BLaER1 treated with 17β-estradiol and CSF1 and Interleukin-3, amounts not matched to agents 10 nM and 100 nM (cell line): Measurements from ENCODE around the gene MTARC1.
A peak's percentile ranks its signal among the peaks of the same experiment; 100 is the strongest.

Experiments
- H3K27ac ChIP-seq, 11 experiments: shearing (Covaris generic); formaldehyde crosslinking; 2 replicates each; pipeline ENCODE4 v1.8.1; 2022
- H3K27me3 ChIP-seq, 11 experiments: shearing (Covaris generic); formaldehyde crosslinking; 2 replicates each; pipeline ENCODE4 v1.8.1; 2022
- H3K36me3 ChIP-seq, 11 experiments: shearing (Covaris generic); formaldehyde crosslinking; 2 replicates each; pipeline ENCODE4 v1.8.1; 2022
- H3K4me1 ChIP-seq, 10 experiments: shearing (Covaris generic); formaldehyde crosslinking; 2 replicates each; pipeline ENCODE4 v1.8.1; 2022
- H3K4me2 ChIP-seq, 11 experiments: shearing (Covaris generic); formaldehyde crosslinking; 2 replicates each; pipeline ENCODE4 v1.8.1; 2022
- H3K4me3 ChIP-seq, 10 experiments: shearing (Covaris generic); formaldehyde crosslinking; 2 replicates each; pipeline ENCODE4 v1.8.1; 2022
- H3K9ac ChIP-seq, 11 experiments: shearing (Covaris generic); formaldehyde crosslinking; 2 replicates each; pipeline ENCODE4 v1.8.1; 2022
- H3K9me3 ChIP-seq, 11 experiments: shearing (Covaris generic); formaldehyde crosslinking; replicated peaks in 1 of 11; 2 replicates each; pipeline ENCODE4 v1.8.1; 2022
- H4K20me1 ChIP-seq, 11 experiments: shearing (Covaris generic); formaldehyde crosslinking; 2 replicates each; pipeline ENCODE4 v1.8.1; 2022
- Cebpa-rat ChIP-seq, 11 experiments: shearing (Covaris generic); IDR thresholded peaks; 2 replicates each; pipeline ENCODE4 v1.8.1; 2022

Gene MTARC1

GRCh38 chr1:220767312-220768125 is 19.2 kb upstream of the MTARC1 start:
- Histone ChIP-seq H3K9me3 (peaks cover 0 to 3% (median 0%) of the 10 kb centered on the region in 11 experiments; a peak in 1 of 22 replicates), H4K20me1 (no peaks in the 10 kb centered on the region), H3K4me2 (peak overlapping the region in 9 of 11 experiments; percentile 9 to 87 (median 35); a peak in 14 of 22 replicates), H3K9ac (no peak overlapping the region; a peak in 1 of 22 replicates), H3K27me3 (no peaks in the 10 kb centered on the region), H3K4me3 (no peak overlapping the region), H3K4me1 (peaks cover 10 to 42% (median 38%) of the 10 kb centered on the region in 10 experiments), H3K36me3 (no peaks in the 10 kb centered on the region), H3K27ac (peak overlapping the region in 4 of 11 experiments; percentile 10 to 57 (median 45); a peak in 4 of 22 replicates)
- no peak for TF ChIP-seq Cebpa-rat (IDR thresholded peaks at IDR 0.05)

GRCh38 chr1:220768126-220768601 is 18.5 kb upstream of the MTARC1 start:
- Histone ChIP-seq H3K4me2 (peak overlapping the region in 9 of 11 experiments; percentile 9 to 87 (median 35); a peak in 14 of 22 replicates), H3K36me3 (no peaks in the 10 kb centered on the region), H3K4me1 (peaks cover 10 to 45% (median 38%) of the 10 kb centered on the region in 10 experiments), H3K9ac (no peak overlapping the region; a peak in 1 of 22 replicates), H3K27me3 (no peaks in the 10 kb centered on the region), H4K20me1 (no peaks in the 10 kb centered on the region), H3K4me3 (no peak overlapping the region), H3K9me3 (peaks cover 0 to 3% (median 0%) of the 10 kb centered on the region in 11 experiments; a peak in 1 of 22 replicates), H3K27ac (peak overlapping the region in 4 of 11 experiments; percentile 31 to 57 (median 45); a peak in 4 of 22 replicates)
- TF ChIP-seq Cebpa-rat (IDR thresholded peaks at IDR 0.05) = no peak

GRCh38 chr1:220769205-220769604 is 17.5 kb upstream of the MTARC1 start:
- Histone ChIP-seq H3K36me3 (no peaks in the 10 kb centered on the region), H3K4me2 (peak overlapping the region in 5 of 11 experiments; percentile 35 to 87 (median 83); a peak in 10 of 22 replicates), H3K27me3 (no peaks in the 10 kb centered on the region), H4K20me1 (no peaks in the 10 kb centered on the region), H3K27ac (peak overlapping the region in 4 of 11 experiments; percentile 31 to 53 (median 38); a peak in 4 of 22 replicates), H3K4me1 (peaks cover 10 to 46% (median 38%) of the 10 kb centered on the region in 10 experiments), H3K4me3 (no peak overlapping the region), H3K9ac (no peak overlapping the region), H3K9me3 (peaks cover 0 to 3% (median 0%) of the 10 kb centered on the region in 11 experiments; a peak in 1 of 22 replicates)
- no peak for TF ChIP-seq Cebpa-rat (IDR thresholded peaks at IDR 0.05)

DNA sequence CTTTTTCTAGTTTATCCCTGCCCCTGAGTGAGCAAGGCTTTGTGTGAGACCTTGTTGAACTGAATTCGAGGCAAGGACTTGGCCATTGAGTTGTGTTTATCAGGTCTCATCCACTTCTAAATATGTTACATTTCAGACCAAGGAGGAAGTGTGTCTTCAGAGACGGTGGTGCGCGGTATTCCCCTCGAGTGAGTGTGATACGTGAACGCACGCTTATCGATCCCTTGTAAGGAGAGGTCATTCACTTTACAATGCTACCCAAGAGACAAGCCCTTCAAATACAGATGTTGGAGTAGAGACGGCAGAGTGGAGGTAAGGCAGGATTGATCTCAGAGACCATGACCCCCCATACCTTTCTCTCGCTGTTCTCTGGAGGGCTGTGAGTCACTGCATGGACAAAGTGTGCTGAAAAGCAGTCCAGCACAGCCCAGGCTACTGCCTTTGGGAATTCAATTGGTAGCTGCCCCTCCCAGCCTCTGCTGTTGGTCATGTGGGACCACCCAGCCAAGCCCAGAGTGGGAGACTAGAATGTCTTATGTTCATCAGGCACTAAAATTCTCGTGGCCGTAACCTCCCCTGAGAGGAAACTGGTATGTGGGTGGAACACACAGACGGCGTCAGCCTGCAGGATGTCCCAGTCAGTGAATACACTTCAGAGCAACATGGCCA is 16.3 kb upstream of the MTARC1 start:
- Histone ChIP-seq H3K9ac (peak overlapping the region in 8 of 11 experiments; percentile 36 to 72 (median 53); a peak in 13 of 22 replicates), H3K4me1 (peaks cover 10 to 46% (median 38%) of the 10 kb centered on the region in 10 experiments), H3K27ac (peak overlapping the region in 9 of 11 experiments; percentile 9 to 82 (median 60); a peak in 16 of 22 replicates), H3K4me2 (peak overlapping the region; percentile 69 to 92 (median 82)), H3K36me3 (no peaks in the 10 kb centered on the region), H4K20me1 (no peaks in the 10 kb centered on the region), H3K9me3 (peaks cover 0 to 3% (median 0%) of the 10 kb centered on the region in 11 experiments; a peak in 1 of 22 replicates), H3K27me3 (no peaks in the 10 kb centered on the region), H3K4me3 (peak overlapping the region in 8 of 10 experiments; percentile 5 to 51 (median 40); a peak in 8 of 20 replicates)
- TF ChIP-seq Cebpa-rat (IDR thresholded peaks at IDR 0.05) = no peak; a peak in 1 of 22 replicates

DNA sequence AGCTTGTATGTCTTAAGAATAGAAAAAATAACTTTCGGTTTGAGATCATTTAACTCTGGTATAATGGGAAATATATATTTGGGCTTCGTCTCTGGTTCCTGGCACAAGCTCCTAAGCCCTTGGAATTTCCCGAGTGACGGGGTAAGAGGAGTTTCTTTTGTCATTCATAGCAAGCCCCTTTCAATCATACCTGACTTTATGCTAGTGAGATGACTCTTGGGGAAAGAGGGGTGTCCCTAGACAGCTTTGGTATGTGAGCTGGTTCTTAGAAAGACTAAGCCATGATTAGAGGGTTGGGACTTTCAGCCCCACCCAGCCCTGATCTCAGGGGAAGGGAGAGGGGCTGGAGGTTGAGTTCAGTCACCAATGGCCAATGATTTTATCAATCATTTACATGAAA is 13.9 kb upstream of the MTARC1 start:
- no peaks in the 10 kb centered on the region for H3K36me3 ChIP-seq
- no peak overlapping the region; a peak in 1 of 22 replicates for H3K27ac ChIP-seq
- TF ChIP-seq Cebpa-rat (IDR thresholded peaks at IDR 0.05) = no peak
- H3K9me3 ChIP-seq = peaks cover 0 to 3% (median 0%) of the 10 kb centered on the region in 11 experiments; a peak in 1 of 22 replicates
- H3K9ac ChIP-seq = no peak overlapping the region
- H3K4me3 ChIP-seq = no peak overlapping the region
- H3K4me2 ChIP-seq = no peak overlapping the region
- peaks cover 10 to 43% (median 32%) of the 10 kb centered on the region in 10 experiments for H3K4me1 ChIP-seq
- no peaks in the 10 kb centered on the region for H3K27me3 ChIP-seq
- H4K20me1 ChIP-seq = no peaks in the 10 kb centered on the region

DNA sequence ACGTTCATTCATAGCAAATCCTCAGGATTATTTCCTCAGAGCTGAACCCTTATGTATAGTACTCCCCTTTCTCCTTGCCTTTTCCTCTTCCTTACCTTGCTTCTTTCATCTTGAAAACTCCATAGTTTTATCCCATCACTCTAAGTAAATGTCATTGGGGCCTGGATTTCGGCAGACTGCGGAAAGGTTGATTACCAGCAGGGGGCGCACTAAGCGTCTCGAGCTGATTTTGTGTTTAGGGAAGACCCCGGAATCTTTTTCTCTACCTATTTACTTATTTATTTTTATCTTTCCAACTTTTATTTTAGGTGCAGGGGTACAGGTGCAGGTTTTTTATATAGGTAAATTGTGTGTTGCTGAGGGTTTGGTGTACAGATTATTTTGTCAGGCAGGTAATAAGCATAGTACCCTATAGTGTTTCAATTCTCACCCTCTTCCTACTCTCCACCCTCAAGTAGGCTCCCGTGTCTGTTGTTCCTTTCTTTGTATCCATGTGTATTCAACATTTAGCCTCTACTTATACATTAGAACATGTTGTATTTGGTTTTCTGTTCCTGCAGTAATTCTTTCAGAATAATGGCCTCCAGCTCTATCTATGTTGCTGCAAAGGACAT is 11.4 kb upstream of the MTARC1 start:
- Histone ChIP-seq H3K27me3 (no peaks in the 10 kb centered on the region), H3K36me3 (no peaks in the 10 kb centered on the region), H4K20me1 (no peaks in the 10 kb centered on the region), H3K27ac (no peak overlapping the region), H3K4me1 (peaks cover 7 to 18% (median 11%) of the 10 kb centered on the region in 10 experiments), H3K4me3 (no peak overlapping the region), H3K9me3 (no peaks in the 10 kb centered on the region), H3K4me2 (no peak overlapping the region), H3K9ac (no peak overlapping the region)
- no peak for TF ChIP-seq Cebpa-rat (IDR thresholded peaks at IDR 0.05)

GRCh38 chr1:220776254-220776653 is 10.5 kb upstream of the MTARC1 start:
- Histone ChIP-seq H3K27ac (no peak overlapping the region), H4K20me1 (no peaks in the 10 kb centered on the region), H3K9me3 (no peaks in the 10 kb centered on the region), H3K4me2 (no peak overlapping the region), H3K4me1 (peaks cover 0 to 9% (median 1%) of the 10 kb centered on the region in 10 experiments; a peak in 15 of 20 replicates), H3K9ac (no peak overlapping the region), H3K36me3 (no peaks in the 10 kb centered on the region), H3K27me3 (no peaks in the 10 kb centered on the region), H3K4me3 (no peak overlapping the region)
- no peak for TF ChIP-seq Cebpa-rat (IDR thresholded peaks at IDR 0.05)

DNA sequence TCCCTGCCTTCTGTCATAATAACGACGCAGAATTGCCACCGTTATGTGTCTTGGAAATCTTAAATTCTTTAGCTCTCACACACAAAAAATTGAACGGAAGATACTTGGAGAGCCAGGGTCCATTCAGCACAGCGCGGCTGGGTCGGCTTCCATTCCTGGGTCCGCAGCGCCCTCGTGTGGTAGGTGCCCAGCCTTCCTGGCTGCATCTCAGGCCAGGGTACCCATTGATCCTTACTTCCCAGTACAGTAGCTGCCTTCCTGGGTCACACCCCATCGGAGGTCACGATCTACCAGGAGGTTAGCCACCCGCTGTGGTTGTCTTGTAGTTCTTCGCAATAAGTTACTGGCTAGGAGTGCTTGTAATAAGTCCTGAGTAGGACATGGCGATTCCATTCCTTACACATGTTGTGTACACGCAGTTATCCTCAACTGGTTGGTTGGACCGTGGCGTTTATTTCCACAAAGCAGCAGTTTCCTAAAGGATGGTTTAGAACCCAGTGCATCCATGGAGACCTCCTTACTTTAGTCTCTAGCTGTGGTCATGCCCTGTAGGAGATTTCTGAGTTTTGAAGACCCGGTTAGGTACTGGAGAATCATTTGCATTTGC is 9.9 kb upstream of the MTARC1 start:
- H3K4me2 ChIP-seq = no peak overlapping the region
- H3K9me3 ChIP-seq = no peaks in the 10 kb centered on the region
- no peaks in the 10 kb centered on the region for H4K20me1 ChIP-seq
- H3K27me3 ChIP-seq = no peaks in the 10 kb centered on the region
- TF ChIP-seq Cebpa-rat (IDR thresholded peaks at IDR 0.05) = no peak
- H3K9ac ChIP-seq = no peak overlapping the region
- peaks cover 0 to 7% (median 0%) of the 10 kb centered on the region in 10 experiments; a peak in 2 of 20 replicates for H3K4me1 ChIP-seq
- no peak overlapping the region for H3K27ac ChIP-seq
- no peak overlapping the region for H3K4me3 ChIP-seq
- H3K36me3 ChIP-seq = no peaks in the 10 kb centered on the region
